ENCODE data around the gene UGT2A3. TPM values are rescaled to one million over a fixed set of nuclear protein-coding genes. Genes with fewer than 3 reads are reported as not detected.

The UGT2A3 gene
- total and polyA plus RNA-seq, 2 of the 4 experiments (the other 2 are of a cell fraction), result not detected

GRCh38 chr4:68921051-68921450 is 30.6 kb downstream of the UGT2A3 start:
- H3K9me1 ChIP-seq (ENCODE audit: insufficient read depth, low read length), result no peaks in the 10 kb centered on the region
- no peaks in the 10 kb centered on the region for H4K20me1 ChIP-seq (ENCODE audit: insufficient read depth, low read length)
- no peak for ATAC-seq (ENCODE audit: low read depth)
- no peak overlapping the region for H2AK9ac ChIP-seq (replicated peaks; ENCODE audit: low read depth, low read length, poor library complexity)
- no peak overlapping the region for H3K27ac ChIP-seq (ENCODE audit: insufficient read depth, low read length)
- POLR2A ChIA-PET (ENCODE audit: unreplicated experiment), result no interaction called here
- no peak overlapping the region for H3K14ac ChIP-seq (replicated peaks; ENCODE audit: low read depth, low read length)
- dilution Hi-C loops (cut with HindIII; ENCODE audit: low sequenced_read_pairs, unreplicated experiment) (no loop called here), intact Hi-C loops (cut with micrococcal nuclease) (no loop called here), in situ Hi-C loops (cut with MboI; ENCODE audit: low sequenced_read_pairs) (no loop called here)
- H2BK20ac ChIP-seq (ENCODE audit: low read depth, low read length), result no peak overlapping the region
- H2BK120ac ChIP-seq (ENCODE audit: low read depth, low read length), result no peak overlapping the region
- DNase-seq, result no peak
- H4K91ac ChIP-seq (ENCODE audit: insufficient read depth, low read depth, low read length), result no peak overlapping the region
- H3K4ac ChIP-seq (ENCODE audit: low read depth, low read length), result no peak overlapping the region
- H3K9me3 ChIP-seq (ENCODE audit: control insufficient read depth, insufficient read depth, low read length), result no peaks in the 10 kb centered on the region
- no peak overlapping the region for H2BK5ac ChIP-seq (ENCODE audit: low read depth, low read length, poor library complexity, severe bottlenecking)
- no peak overlapping the region for H3K9ac ChIP-seq (ENCODE audit: low read depth, low read length)
- no peaks in the 10 kb centered on the region for H3K36me3 ChIP-seq (ENCODE audit: control insufficient read depth, insufficient read depth, low read length)
- no peak overlapping the region for H3K56ac ChIP-seq (ENCODE audit: extremely low read depth, insufficient read depth, low read length)
- no peak overlapping the region for H4K8ac ChIP-seq (ENCODE audit: low read depth in 2 of 2, low read length in 2 of 2)
- no peak overlapping the region for H2BK15ac ChIP-seq (ENCODE audit: low read depth, low read length)
- no peak overlapping the region for H3K18ac ChIP-seq (ENCODE audit: low read depth, low read length)
- no peak overlapping the region for H2AFZ ChIP-seq (replicated peaks; ENCODE audit: low read length, poor library complexity)
- no peak overlapping the region for H3K4me2 ChIP-seq (ENCODE audit: low read depth, low read length)
- H3K23ac ChIP-seq (ENCODE audit: low read depth, low read length), result no peak overlapping the region
- BruUV-seq (replicated peaks), result no TSS peak
- no peak overlapping the region for H2AK5ac ChIP-seq (ENCODE audit: low read depth, low read length)
- no peak overlapping the region for H3K4me3 ChIP-seq (ENCODE audit: insufficient read depth, low read depth, low read length)
- no peaks in the 10 kb centered on the region for H3K79me1 ChIP-seq (ENCODE audit: low read depth in 1 of 2, low read length in 2 of 2)
- TF ChIP-seq CEBPB (IDR thresholded peaks at IDR 0.05; ENCODE audit: low read depth, low read length) (no peak), RCOR1 (IDR thresholded peaks at IDR 0.05; ENCODE audit: insufficient replicate concordance, low read length) (no peak), BHLHE40 (IDR thresholded peaks at IDR 0.05; ENCODE audit: low read depth, low read length) (no peak), CHD1 (IDR thresholded peaks at IDR 0.05; ENCODE audit: low read depth, low read length) (no peak), MXI1 (IDR thresholded peaks at IDR 0.05; ENCODE audit: borderline replicate concordance, low read depth, low read length) (no peak), SMC3 (IDR thresholded peaks at IDR 0.05; ENCODE audit: low read depth, low read length) (no peak), MAFK (IDR thresholded peaks at IDR 0.05; ENCODE audit: low read depth, low read length) (no peak), USF2 (IDR thresholded peaks at IDR 0.05; ENCODE audit: low read depth, low read length) (no peak), CTCF (conservative IDR thresholded peaks at IDR 0.05; ENCODE audit: low read depth, low read length) (no peak), MAZ (IDR thresholded peaks at IDR 0.05; ENCODE audit: borderline replicate concordance, low read depth, low read length) (no peak), NFE2L2 (IDR thresholded peaks at IDR 0.05; ENCODE audit: low read depth, low read length) (no peak), RFX5 (IDR thresholded peaks at IDR 0.05; ENCODE audit: low read depth, low read length) (no peak)
- H3K27me3 ChIP-seq (ENCODE audit: control insufficient read depth, insufficient read depth, low read length), result no peaks in the 10 kb centered on the region
- H4K5ac ChIP-seq (ENCODE audit: low read depth, low read length), result no peak overlapping the region
- CTCF ChIA-PET, result no interaction called here
- H3K4me1 ChIP-seq (ENCODE audit: control insufficient read depth, insufficient read depth, low read length), result no peaks in the 10 kb centered on the region
